CD14-positive monocyte (primary cell): ENCODE measurements around the gene TMC7. TPM values are rescaled to one million over a fixed set of nuclear protein-coding genes. Genes with fewer than 3 reads are reported as not detected.

Source experiments
- DNase-seq, 3 donors: peaks; one replicate each; pipeline ENCODE4 v3.0.0-alpha.2; 2011 to 2022
- H2AFZ ChIP-seq: 2 replicates; pipeline ENCODE4 v1.6.0; 2012; ENCODE audit warnings: mild to moderate bottlenecking, low read depth, low read length, inconsistent platforms; ENCODE audit not compliant: insufficient read depth, poor library complexity, severe bottlenecking
- H3K27ac ChIP-seq, 2 donors: 1 replicate in 1 of 2; 2 replicates in 1 of 2; pipeline ENCODE4 v1.5.1; 2012 to 2013; ENCODE audit warnings: low read length in 2 of 2, control low read depth in 1 of 2, inconsistent platforms in 1 of 2, low read depth in 1 of 2, mild to moderate bottlenecking in 1 of 2
- H3K27me3 ChIP-seq, 2 donors: one replicate each; pipeline versions ENCODE4 v1.6.0 to v1.6.1; 2011 to 2013; ENCODE audit warnings: low read length in 2 of 2; ENCODE audit not compliant: control insufficient read depth in 2 of 2, insufficient read depth in 2 of 2
- H3K36me3 ChIP-seq, 2 donors: replicated peaks in 1 of 2; 1 replicate in 1 of 2; 2 replicates in 1 of 2; pipeline versions ENCODE4 v1.5.1 to v1.6.1; 2012 to 2013; ENCODE audit warnings: low read length in 2 of 2, control low read depth in 1 of 2, inconsistent platforms in 1 of 2, mild to moderate bottlenecking in 1 of 2; ENCODE audit not compliant: insufficient read depth in 2 of 2, control insufficient read depth in 1 of 2
- H3K4me1 ChIP-seq, 2 donors: 1 replicate in 1 of 2; 2 replicates in 1 of 2; pipeline versions ENCODE4 v1.5.1 to v1.6.1; 2012 to 2013; ENCODE audit warnings: low read length in 2 of 2, control low read depth in 1 of 2, inconsistent platforms in 1 of 2, mild to moderate bottlenecking in 1 of 2, moderate library complexity in 1 of 2; ENCODE audit not compliant: insufficient read depth in 2 of 2, control insufficient read depth in 1 of 2
- H3K4me2 ChIP-seq: replicated peaks from 2 replicates; pipeline ENCODE3; 2012; ENCODE audit warnings: low read length, moderate library complexity, mild to moderate bottlenecking; ENCODE audit not compliant: poor library complexity, severe bottlenecking; ENCODE audit errors: extremely low read depth
- H3K4me3 ChIP-seq, 3 experiments: fragments of 200-600 bp in 1 of 3; sonication (generic) in 1 of 3; replicated peaks in 1 of 3; 1 replicate in 2 of 3; 2 replicates in 1 of 3; pipeline ENCODE4 v1.5.1; 2011 to 2013; ENCODE audit warnings: low read length in 3 of 3, mild to moderate bottlenecking in 3 of 3, control low read depth in 2 of 3, low read depth in 2 of 3, inconsistent platforms in 1 of 3, moderate library complexity in 1 of 3
- H3K79me2 ChIP-seq: 2 replicates; pipeline ENCODE4 v1.6.0; 2012; ENCODE audit warnings: mild to moderate bottlenecking, control low read depth, inconsistent platforms, low read length, moderate library complexity; ENCODE audit not compliant: insufficient read depth
- H3K9ac ChIP-seq: 2 replicates; pipeline ENCODE4 v1.6.0; 2017; ENCODE audit warnings: low read length, mild to moderate bottlenecking; ENCODE audit not compliant: insufficient read depth, poor library complexity, severe bottlenecking
- H3K9me3 ChIP-seq, 2 donors: replicated peaks in 1 of 2; 1 replicate in 1 of 2; 2 replicates in 1 of 2; pipeline versions ENCODE4 v1.5.1 to v1.6.1; 2012 to 2013; ENCODE audit warnings: low read length in 2 of 2, control low read depth in 1 of 2; ENCODE audit not compliant: control insufficient read depth in 1 of 2, insufficient read depth in 1 of 2
- H4K20me1 ChIP-seq: 2 replicates; pipeline ENCODE4 v1.6.0; 2012; ENCODE audit warnings: mild to moderate bottlenecking, low read length, control low read depth, moderate library complexity; ENCODE audit not compliant: insufficient read depth
- H3K27ac Mint-ChIP-seq, 7 donors: one replicate each; pipeline ENCODE4 v1.8.0; 2020; ENCODE audit warnings: mild to moderate bottlenecking in 7 of 7, mixed read lengths in 7 of 7, moderate library complexity in 6 of 7, inconsistent platforms in 2 of 7
- H3K27me3 Mint-ChIP-seq, 3 donors: one replicate each; pipeline ENCODE4 v1.8.0; 2021 to 2022; ENCODE audit warnings: low read depth in 3 of 3, mild to moderate bottlenecking in 3 of 3, mixed read lengths in 3 of 3, moderate library complexity in 3 of 3, inconsistent platforms in 1 of 3
- H3K36me3 Mint-ChIP-seq, 2 donors: one replicate each; pipeline ENCODE4 v1.8.0; 2020; ENCODE audit warnings: mixed read lengths in 2 of 2, inconsistent platforms in 1 of 2, mild to moderate bottlenecking in 1 of 2
- H3K4me1 Mint-ChIP-seq: one replicate; pipeline ENCODE4 v1.8.0; 2020; ENCODE audit warnings: mild to moderate bottlenecking, mixed read lengths
- H3K4me3 Mint-ChIP-seq, 2 donors: one replicate each; pipeline ENCODE4 v1.8.0; 2020; ENCODE audit warnings: mild to moderate bottlenecking in 2 of 2, mixed read lengths in 2 of 2, moderate library complexity in 1 of 2
- H3K9me3 Mint-ChIP-seq, 7 donors: one replicate each; pipeline ENCODE4 v1.8.0; 2020 to 2022; ENCODE audit warnings: mixed read lengths in 7 of 7, mild to moderate bottlenecking in 6 of 7, moderate library complexity in 6 of 7, inconsistent platforms in 2 of 7
- WGBS: methylation state at CpG from one replicate; pipeline ENCODE4 v1.1.5; 2013; ENCODE audit warnings: missing lambda C conversion rate; ENCODE audit not compliant: insufficient coverage; 5-methylcytosine and 5-hydroxymethylcytosine counted together
- intact Hi-C, 2 donors: fragments of 100-400 bp; cut with micrococcal nuclease; formaldehyde crosslinking; loops; one replicate each; pipeline versions ENCODE4 v1.15.0 to v1.15.1; 2023
- polyA plus RNA-seq, 3 donors: library from polyadenylated mRNA; depleted of rRNA in 1 of 3; unstranded in 2 of 3; stranded (reverse) in 1 of 3; fragments of 300-500 nt in 2 of 3; fragments of >200 nt in 1 of 3; fragmentation: Illumina TruSeq in 2 of 3; gene quantifications; 1 replicate in 2 of 3; 2 replicates in 1 of 3; pipeline ENCODE4 v1.2.3, GENCODE V29; 2012 to 2021
- TF ChIP-seq, protein P1 (sequence below): fragments of 200-600 bp; IDR thresholded peaks from one replicate; pipeline ENCODE4 v1.8.0; 2022; ENCODE audit warnings: antibody characterized with exemption, mild to moderate bottlenecking

Gene TMC7
- polyA plus RNA-seq, 3 donors = not detected

DNA sequence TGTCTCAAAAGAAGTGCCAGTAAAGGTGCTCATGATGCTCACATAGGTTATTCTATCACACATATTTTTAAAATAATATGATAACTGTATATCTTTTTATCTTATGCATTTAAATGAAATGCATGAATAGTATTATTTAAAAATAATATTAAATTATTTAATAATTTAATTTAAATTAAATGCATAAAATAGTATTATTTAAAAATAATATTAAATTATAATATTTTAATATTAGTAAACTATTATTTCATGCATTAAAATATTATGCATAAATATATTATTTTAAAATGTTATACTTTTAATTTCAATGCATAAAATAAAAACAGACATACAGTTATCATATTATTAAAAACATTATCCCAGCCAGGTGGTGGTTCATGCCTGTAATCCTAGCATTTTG, 33.4 kb downstream of the TMC7 start:
- Histone ChIP-seq H3K9me3 (no peaks in the 10 kb centered on the region), H3K4me2 (no peak overlapping the region), H3K36me3 (no peaks in the 10 kb centered on the region), H3K4me3 (no peak overlapping the region), H3K27me3 (no peaks in the 10 kb centered on the region), H3K9ac (no peak overlapping the region), H3K27ac (no peak overlapping the region), H4K20me1 (no peaks in the 10 kb centered on the region), H3K4me1 (no peaks in the 10 kb centered on the region), H3K79me2 (no peaks in the 10 kb centered on the region), H2AFZ (no peak overlapping the region)
- no peak overlapping the region for H3K27ac Mint-ChIP-seq
- TF ChIP-seq, protein P1, sequence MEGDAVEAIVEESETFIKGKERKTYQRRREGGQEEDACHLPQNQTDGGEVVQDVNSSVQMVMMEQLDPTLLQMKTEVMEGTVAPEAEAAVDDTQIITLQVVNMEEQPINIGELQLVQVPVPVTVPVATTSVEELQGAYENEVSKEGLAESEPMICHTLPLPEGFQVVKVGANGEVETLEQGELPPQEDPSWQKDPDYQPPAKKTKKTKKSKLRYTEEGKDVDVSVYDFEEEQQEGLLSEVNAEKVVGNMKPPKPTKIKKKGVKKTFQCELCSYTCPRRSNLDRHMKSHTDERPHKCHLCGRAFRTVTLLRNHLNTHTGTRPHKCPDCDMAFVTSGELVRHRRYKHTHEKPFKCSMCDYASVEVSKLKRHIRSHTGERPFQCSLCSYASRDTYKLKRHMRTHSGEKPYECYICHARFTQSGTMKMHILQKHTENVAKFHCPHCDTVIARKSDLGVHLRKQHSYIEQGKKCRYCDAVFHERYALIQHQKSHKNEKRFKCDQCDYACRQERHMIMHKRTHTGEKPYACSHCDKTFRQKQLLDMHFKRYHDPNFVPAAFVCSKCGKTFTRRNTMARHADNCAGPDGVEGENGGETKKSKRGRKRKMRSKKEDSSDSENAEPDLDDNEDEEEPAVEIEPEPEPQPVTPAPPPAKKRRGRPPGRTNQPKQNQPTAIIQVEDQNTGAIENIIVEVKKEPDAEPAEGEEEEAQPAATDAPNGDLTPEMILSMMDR = no peak
- H3K36me3 Mint-ChIP-seq = no peaks in the 10 kb centered on the region
- intact Hi-C loops = no loop called here
- DNase-seq = no peak
- H3K27me3 Mint-ChIP-seq = peaks cover 0 to 5% (median 0%) of the 10 kb centered on the region in 3 donors
- H3K4me3 Mint-ChIP-seq = no peak overlapping the region
- H3K4me1 Mint-ChIP-seq = peaks cover 4% of the 10 kb centered on the region
- no peaks in the 10 kb centered on the region for H3K9me3 Mint-ChIP-seq

DNA sequence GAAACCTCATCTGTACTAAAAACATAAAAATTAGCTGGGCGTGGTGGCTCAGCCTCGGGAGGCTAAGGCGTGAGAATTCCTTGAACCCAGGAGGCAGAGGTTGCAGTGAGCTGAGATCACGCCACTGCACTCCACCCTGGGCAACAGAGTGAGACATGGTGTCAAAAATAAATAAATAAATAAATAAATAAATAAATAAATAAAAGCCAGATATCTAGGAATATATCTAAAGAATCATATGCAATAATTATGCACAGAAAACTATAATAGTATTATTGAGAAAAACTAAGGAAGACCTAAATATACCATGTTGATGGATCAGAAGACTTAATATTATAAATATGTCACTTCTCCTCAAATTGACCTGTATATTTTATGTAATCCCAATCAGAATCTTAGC, 37.0 kb downstream of the TMC7 start:
- Histone ChIP-seq H2AFZ (no peak overlapping the region), H3K27ac (no peak overlapping the region), H4K20me1 (no peaks in the 10 kb centered on the region), H3K9ac (no peak overlapping the region), H3K27me3 (no peaks in the 10 kb centered on the region), H3K4me3 (no peak overlapping the region), H3K4me1 (no peaks in the 10 kb centered on the region), H3K9me3 (no peaks in the 10 kb centered on the region), H3K79me2 (no peaks in the 10 kb centered on the region), H3K36me3 (no peaks in the 10 kb centered on the region), H3K4me2 (no peak overlapping the region)
- H3K27ac Mint-ChIP-seq = no peak overlapping the region
- peaks cover 0 to 5% (median 0%) of the 10 kb centered on the region in 3 donors for H3K27me3 Mint-ChIP-seq
- 94% methylated on average over 3 of the region's 4 CpGs for WGBS
- no peak overlapping the region for H3K4me3 Mint-ChIP-seq
- intact Hi-C loops = no loop called here
- DNase-seq = no peak
- no peaks in the 10 kb centered on the region for H3K36me3 Mint-ChIP-seq
- no peaks in the 10 kb centered on the region for H3K4me1 Mint-ChIP-seq
- TF ChIP-seq, protein P1 = no peak
- peaks cover 0 to 4% (median 0%) of the 10 kb centered on the region in 7 donors for H3K9me3 Mint-ChIP-seq
